Measurements from ENCODE around the gene IL17RD.
"Not testable (repeated sequence)": the region's sequence is repeated elsewhere in the genome, so short reads cannot be mapped to it uniquely, and the experiment has no call there.

Gene IL17RD

GRCh38 chr3:57098418-57099310 lies 66.5 kb downstream of the IL17RD start:
- H3K27ac ChIP-seq = no peak overlapping the region
- DNase-seq (ENCODE audit: low read depth, low spot score) = no peak

- H3K27ac ChIP-seq = no peak overlapping the region
- no peak for DNase-seq (ENCODE audit: low read depth, low spot score)
These were observed 67.6 kb downstream of the IL17RD start for GRCh38 chr3:57097536-57097935.

DNA sequence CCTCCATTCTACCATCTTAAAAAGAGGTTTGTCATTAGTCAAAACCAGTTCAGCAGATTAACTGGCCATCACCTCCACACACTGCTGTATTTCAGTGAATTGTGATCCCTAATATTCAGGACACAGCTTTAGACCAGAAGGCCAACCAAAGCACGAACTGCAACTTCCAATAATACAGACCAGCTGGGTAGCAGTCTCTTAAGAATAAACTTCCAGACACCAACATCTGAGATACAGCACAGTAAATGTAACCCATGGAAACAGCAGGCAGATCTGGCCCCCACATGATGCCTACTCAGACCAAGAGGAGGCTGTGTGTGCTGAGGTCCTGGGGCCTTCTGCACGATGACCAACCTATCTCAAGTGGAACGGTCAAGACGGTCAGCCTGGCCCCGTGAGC lies 69.8 kb downstream of the IL17RD start:
- no peak overlapping the region for H3K27ac ChIP-seq
- DNase-seq (ENCODE audit: low read depth, low spot score) = no peak

GRCh38 chr3:57094575-57094974 lies 70.6 kb downstream of the IL17RD start:
- DNase-seq (ENCODE audit: low read depth, low spot score) = no peak
- H3K27ac ChIP-seq = no peak overlapping the region

DNA sequence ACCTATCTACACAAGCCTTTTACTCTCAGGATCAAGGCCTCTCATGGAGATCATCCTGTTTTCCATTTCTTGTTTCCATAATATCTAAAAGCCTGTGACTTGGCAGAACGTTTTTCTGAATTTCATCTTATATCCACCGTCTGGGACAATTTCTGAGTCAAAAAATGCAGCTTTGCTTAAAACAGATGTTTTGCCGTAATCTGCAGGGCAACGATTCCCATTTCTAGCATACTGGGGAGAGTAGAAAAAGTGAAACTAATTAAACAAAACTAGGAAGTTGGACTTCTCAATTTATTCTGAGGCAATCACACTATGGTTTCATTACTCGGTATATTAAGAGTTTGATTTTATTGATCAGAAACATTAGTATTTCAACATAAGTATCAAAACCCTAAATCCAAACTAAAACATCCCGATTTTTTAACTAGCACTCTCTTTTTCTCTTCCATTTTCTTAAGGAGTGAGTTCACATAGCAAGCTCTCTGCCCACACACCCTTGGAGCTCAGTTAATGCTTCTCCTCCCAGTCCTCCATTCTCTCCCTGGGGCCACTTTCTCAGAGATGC lies 71.1 kb downstream of the IL17RD start:
- DNase-seq (ENCODE audit: low read depth, low spot score) = no peak

GRCh38 chr3:57093489-57093888 lies 71.7 kb downstream of the IL17RD start:
- DNase-seq (ENCODE audit: low read depth, low spot score) = no peak
- no peak overlapping the region for H3K27ac ChIP-seq

More for the DNA sequence above, 71.1 kb downstream of the IL17RD start:
- H3K27ac ChIP-seq = no peak overlapping the region

DNA sequence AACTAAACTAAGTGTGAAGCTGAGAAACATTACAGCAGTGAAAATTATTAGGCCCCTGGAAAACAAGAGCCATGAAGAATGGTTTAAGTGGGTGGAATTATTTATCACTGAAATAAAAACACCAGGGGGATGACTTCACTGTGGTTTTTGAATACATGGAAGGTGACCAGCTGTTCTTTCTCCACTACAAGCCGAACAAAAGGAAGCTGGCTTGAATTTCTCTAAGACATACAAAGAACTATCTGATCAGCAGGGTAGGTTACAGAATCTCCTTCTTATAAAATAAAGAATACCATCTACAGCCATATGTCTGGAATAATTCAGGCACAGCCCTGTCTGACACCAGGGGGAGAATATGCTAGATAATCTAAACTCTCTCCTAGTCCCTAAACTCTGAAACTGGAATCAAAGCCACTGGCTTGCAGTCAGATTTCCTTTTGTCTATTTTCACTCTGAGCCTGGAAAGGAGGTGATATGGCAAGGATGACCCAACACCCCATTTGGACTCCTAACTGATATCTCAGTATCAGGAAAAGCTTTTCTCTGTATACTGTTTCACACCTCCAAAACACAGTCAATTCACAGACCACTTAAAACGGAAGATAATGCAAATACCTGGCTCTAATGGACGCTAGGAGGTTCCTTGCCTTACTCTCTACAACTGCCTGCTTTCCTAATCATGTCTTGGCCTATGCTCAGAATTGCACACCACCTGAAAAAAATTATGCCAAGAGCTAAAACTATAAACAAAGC lies 73.5 kb downstream of the IL17RD start:
- H3K27ac ChIP-seq = no peak overlapping the region
- no peak for DNase-seq (ENCODE audit: low read depth, low spot score)

DNA sequence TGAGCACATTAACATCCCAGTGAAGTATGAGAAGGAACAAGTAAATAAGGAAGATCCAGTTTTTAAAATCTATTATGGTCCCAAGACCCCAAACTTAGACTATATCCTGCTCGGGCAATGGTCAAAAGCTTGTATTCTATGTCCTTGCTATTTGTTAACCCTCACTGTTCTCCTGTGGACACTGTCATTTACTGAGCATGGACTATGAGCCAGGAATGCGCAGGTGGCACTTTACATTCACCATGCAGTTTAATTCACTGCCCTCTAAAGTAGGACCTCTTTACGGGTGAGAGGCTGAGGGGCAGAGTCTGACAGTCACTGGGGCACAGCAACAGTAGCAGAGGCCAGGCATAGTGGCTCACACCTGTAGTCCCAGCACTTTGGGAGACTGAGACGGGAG lies 76.1 kb downstream of the IL17RD start:
- DNase-seq (ENCODE audit: low read depth, low spot score) = no peak
- no peak overlapping the region for H3K27ac ChIP-seq

- no peak for DNase-seq (ENCODE audit: low read depth, low spot score)
- no peak overlapping the region for H3K27ac ChIP-seq
These were observed 76.7 kb downstream of the IL17RD start for GRCh38 chr3:57088503-57088902.

DNA sequence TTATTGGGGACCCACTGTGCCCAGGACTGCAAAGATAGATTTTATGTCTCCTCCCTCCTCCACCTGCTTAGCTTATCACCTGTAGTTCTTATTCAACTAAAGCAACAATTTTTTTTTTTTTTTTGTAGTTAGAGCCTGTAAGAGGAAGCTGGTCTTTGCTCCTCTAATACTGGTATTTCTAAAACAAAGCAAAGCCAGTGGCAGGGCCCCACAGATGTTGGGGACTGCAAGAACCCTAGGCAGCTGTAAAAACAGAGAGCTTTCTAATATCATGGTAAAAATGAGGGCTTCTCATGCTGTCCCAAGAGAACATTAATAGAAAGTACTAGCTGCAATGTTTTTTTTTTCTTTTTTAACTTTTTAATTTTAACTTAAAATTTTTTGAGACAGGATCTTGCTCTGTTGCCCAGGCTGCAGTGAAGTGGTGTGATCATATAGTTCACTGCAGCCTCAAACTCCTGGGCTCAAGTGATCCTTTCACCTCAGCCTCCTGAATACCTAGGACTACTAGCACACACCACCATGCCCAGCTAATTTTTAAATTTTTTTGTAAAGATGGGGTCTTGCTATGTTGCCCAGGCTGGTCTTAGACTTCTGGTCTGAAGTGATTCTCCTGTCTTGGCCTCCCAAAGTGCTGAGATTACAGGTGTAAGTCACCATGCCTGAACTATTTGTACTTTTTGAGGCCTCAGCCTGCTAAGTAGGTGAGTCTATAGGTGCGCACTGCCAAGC lies 77.6 kb downstream of the IL17RD start:
- no peak for DNase-seq (ENCODE audit: low read depth, low spot score)
- no peak overlapping the region for H3K27ac ChIP-seq

DNA sequence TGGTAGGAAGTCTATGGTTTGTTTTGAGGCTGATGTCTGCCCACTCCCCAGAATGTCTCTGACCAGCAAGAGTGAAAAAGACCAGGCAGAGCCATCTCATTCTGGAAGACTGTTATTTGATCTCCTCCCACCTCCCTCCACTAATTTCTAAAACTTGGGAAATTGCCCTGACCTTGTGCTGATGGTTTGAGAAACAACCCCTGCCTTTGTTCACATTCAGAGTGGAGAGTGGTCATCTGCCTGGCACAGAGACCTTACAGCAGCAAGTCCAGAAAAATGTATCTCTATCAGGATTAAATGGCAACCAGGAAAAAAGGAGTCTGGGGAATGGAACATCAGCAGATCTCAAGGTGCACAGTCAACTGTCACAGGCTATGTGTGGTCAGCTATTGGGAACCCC lies 79.0 kb downstream of the IL17RD start:
- no peak overlapping the region for H3K27ac ChIP-seq

DNA sequence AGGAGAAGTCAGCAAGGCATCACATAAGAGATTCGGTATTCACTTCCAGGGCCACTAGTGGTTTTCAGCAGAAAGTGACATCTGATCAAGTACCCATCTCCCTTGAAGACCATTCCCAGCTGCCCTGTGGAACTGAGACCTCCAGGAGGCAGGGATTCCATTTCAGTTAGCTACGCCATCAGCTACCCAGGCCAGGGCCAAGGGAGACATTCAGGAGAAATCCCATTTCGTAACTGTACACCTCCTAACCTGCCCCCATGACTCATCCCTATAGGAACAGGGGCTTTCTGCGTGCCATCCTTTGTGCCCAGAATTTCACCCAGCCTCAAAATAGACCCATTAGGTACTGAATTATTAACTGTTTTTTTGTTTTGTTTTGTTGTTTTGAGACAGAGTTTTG lies 79.9 kb downstream of the IL17RD start:
- H3K27ac ChIP-seq = no peak overlapping the region
- DNase-seq (ENCODE audit: low read depth, low spot score) = no peak

More for the DNA sequence above, 79.0 kb downstream of the IL17RD start:
- DNase-seq (ENCODE audit: low read depth, low spot score) = no peak

- DNase-seq (ENCODE audit: low read depth, low spot score); H3K27ac ChIP-seq: not testable (repeated sequence)
These were observed 81.7 kb downstream of the IL17RD start for GRCh38 chr3:57083266-57083995.

DNA sequence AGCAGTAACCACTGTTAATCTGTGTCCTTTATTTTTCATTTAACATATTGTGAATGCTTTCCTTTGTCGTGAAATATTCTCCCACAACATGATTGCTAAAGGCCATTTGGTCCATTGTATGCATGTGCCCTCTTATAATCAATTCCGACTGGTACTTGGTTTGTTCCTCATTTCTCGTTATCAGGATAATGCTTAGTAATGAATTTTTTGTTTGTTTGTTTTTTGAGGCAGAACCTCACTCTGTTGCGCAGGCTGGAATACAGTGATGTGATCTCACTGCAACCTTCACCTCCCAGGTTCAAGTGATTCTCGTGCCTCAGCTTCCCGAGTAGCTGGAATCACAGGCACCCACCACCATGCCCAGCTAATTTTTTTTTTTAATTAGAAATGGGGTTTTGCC lies 82.7 kb downstream of the IL17RD start:
- no peak for DNase-seq (ENCODE audit: low read depth, low spot score)
- H3K27ac ChIP-seq = no peak overlapping the region

DNA sequence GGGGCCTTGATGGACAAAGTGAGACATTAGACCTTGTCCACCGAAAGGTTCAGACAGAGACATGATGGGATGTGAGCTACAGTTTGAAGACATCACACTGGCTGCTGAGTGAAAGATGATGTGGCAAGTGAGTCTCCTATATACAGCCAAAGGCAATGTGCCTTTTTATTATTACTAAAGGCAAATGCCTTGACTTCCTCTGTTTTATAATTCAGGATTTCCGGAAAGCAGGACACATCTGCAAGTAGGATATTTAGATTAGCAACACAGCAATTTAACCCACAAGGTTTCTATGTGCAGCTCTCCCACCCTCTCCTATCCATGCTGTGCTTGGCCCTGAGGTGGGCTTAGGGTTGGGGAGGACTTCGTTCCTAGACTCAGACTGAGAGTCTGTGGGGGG lies 84.0 kb downstream of the IL17RD start:
- no peak overlapping the region for H3K27ac ChIP-seq
- DNase-seq (ENCODE audit: low read depth, low spot score) = no peak

DNA sequence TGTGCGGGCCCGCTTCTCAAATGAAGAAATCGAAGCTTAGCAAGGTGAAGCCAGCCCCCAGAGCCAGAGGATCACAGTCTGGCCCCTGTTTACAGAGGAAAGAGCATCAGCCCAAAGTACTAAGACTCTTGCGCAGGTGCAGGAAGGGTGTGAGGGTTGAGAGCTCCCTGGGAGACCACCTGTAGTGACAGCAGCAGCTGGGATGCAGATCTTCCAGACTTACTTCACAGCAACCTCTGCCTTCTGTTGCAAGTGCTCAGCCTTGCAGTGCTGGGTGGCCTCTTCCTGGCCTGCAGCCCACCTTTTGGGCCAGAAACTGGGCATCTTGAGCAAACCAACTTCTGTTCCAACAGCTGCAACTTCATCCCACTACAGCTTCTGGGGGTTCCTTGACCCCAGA lies 85.0 kb downstream of the IL17RD start:
- H3K27ac ChIP-seq = no peak overlapping the region
- DNase-seq (ENCODE audit: low read depth, low spot score) = no peak

DNA sequence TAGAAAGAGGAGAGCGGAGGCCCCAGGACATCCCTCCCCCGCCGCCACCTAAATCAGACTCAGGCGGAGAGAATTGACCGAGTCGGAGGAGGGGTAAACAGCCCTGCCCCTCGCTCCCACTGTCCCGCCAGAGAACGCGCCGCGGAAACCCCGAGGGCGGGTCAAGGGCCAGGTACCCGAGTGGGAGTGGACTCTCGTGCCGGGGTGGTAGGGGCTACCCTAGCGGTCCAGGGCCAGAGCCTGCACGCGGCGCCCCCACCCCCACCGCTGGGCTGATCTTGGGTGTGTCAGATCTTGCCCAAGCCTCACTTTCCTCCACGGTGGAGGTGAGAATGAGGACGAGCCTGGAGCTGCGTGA lies 85.7 kb downstream of the IL17RD start:
- H3K27ac ChIP-seq = no peak overlapping the region
- no peak for DNase-seq (ENCODE audit: low read depth, low spot score)

GRCh38 chr3:57078635-57079473 lies 86.3 kb downstream of the IL17RD start:
- DNase-seq (ENCODE audit: low read depth, low spot score) = no peak
- no peak overlapping the region for H3K27ac ChIP-seq

DNA sequence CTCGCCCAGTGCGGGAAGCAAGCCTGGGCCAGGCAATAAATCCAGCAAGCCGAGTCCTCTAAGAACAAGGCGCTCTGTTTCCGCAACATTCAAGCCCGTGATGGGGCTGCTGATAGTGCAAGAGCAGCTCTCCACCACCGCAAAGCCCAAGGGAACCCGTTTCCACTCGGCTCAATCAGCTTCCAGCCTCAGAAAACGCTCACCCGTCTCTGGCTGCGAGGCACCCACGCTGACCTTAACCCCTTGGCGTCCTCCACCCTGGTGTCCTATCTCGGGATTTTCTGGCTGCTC lies 86.9 kb downstream of the IL17RD start:
- no peak overlapping the region for H3K27ac ChIP-seq
- DNase-seq (ENCODE audit: low read depth, low spot score) = no peak

All from epithelial cell of prostate (primary cell).